GM12878 (cell line): ENCODE data around the gene PIM2. TPM values are rescaled to one million over a fixed set of nuclear protein-coding genes. Genes with fewer than 3 reads are reported as not detected.

Source experiments
- BACH1 ChIP-seq: fragments of 450-650 bp; IDR thresholded peaks from 2 replicates; pipeline ENCODE4 v1.6.1; 2017; ENCODE audit warnings: mild to moderate bottlenecking, borderline replicate concordance
- CBX3 ChIP-seq: fragments of 200-600 bp; sonication (generic); IDR thresholded peaks from 2 replicates; pipeline ENCODE4 v1.6.1; 2016; ENCODE audit warnings: low read depth, borderline replicate concordance
- CHD2 ChIP-seq: IDR thresholded peaks from 2 replicates; pipeline ENCODE4 v1.6.1; 2011; ENCODE audit warnings: low read depth, low read length, improper control_type of control experiment, borderline replicate concordance
- EED ChIP-seq: sonication (generic); IDR thresholded peaks from 2 replicates; pipeline ENCODE4 v1.6.1; 2016; ENCODE audit warnings: antibody characterized with exemption, low read depth
- HCFC1 ChIP-seq: fragments of 150-350 bp; IDR thresholded peaks from 2 replicates; pipeline ENCODE4 v1.6.1; 2014; ENCODE audit warnings: low read length
- HDAC2 ChIP-seq: fragments of 200-600 bp; sonication (generic); IDR thresholded peaks from 2 replicates; pipeline ENCODE4 v1.6.1; 2017
- IRF4 ChIP-seq: IDR thresholded peaks from 2 replicates; pipeline ENCODE4 v1.6.1; 2011; ENCODE audit warnings: low read depth, low read length
- NBN ChIP-seq: fragments of 450-650 bp; IDR thresholded peaks from 2 replicates; pipeline ENCODE4 v1.6.1; 2016
- NFYA ChIP-seq: IDR thresholded peaks from 2 replicates; pipeline ENCODE4 v1.6.1; 2011; ENCODE audit warnings: low read depth, mild to moderate bottlenecking, low read length, improper control_type of control experiment, borderline replicate concordance
- NR2C2 ChIP-seq: IDR thresholded peaks from 2 replicates; pipeline ENCODE4 v1.6.1; 2011; ENCODE audit warnings: borderline replicate concordance, low read depth; ENCODE audit not compliant: control insufficient read depth, insufficient read length
- POLR2A ChIP-seq: IDR thresholded peaks from 2 replicates; pipeline ENCODE4 v1.6.1; 2011; ENCODE audit warnings: low read depth, mild to moderate bottlenecking, low read length
- RAD51 ChIP-seq: fragments of 450-650 bp; IDR thresholded peaks from 2 replicates; pipeline ENCODE4 v1.6.1; 2016; ENCODE audit warnings: moderate library complexity, mild to moderate bottlenecking, inconsistent platforms
- REST ChIP-seq: IDR thresholded peaks from 2 replicates; pipeline ENCODE4 v1.6.1; 2012; ENCODE audit warnings: mild to moderate bottlenecking, low read depth, low read length
- SIN3A ChIP-seq: IDR thresholded peaks from 2 replicates; pipeline ENCODE4 v1.6.1; 2012; ENCODE audit warnings: low read depth, low read length, improper control_type of control experiment
- SMAD1 ChIP-seq: fragments of 450-650 bp; IDR thresholded peaks from 2 replicates; pipeline ENCODE4 v1.6.1; 2018; ENCODE audit warnings: mild to moderate bottlenecking, low read depth; ENCODE audit not compliant: partially characterized antibody
- SP1 ChIP-seq: IDR thresholded peaks from one replicate; pipeline ENCODE4 v1.6.1; 2011; ENCODE audit warnings: low read depth, low read length
- SREBF2 ChIP-seq: IDR thresholded peaks from 2 replicates; pipeline ENCODE4 v1.6.1; 2012; ENCODE audit warnings: mild to moderate bottlenecking, low read length
- STAT1 ChIP-seq: fragments of 450-650 bp; conservative IDR thresholded peaks from 2 replicates; pipeline ENCODE4 v1.6.1; 2014; ENCODE audit warnings: antibody characterized with exemption, mild to moderate bottlenecking
- TAF1 ChIP-seq: IDR thresholded peaks from 2 replicates; pipeline ENCODE4 v1.6.1; 2011; ENCODE audit warnings: mild to moderate bottlenecking, low read depth, low read length, borderline replicate concordance
- WRNIP1 ChIP-seq: IDR thresholded peaks from 2 replicates; pipeline ENCODE4 v1.6.1; 2011; ENCODE audit warnings: low read depth, low read length, improper control_type of control experiment, borderline replicate concordance
- ZBTB4 ChIP-seq: fragments of 450-650 bp; formaldehyde crosslinking; IDR thresholded peaks from 2 replicates; pipeline ENCODE4 v1.4.0; 2022; ENCODE audit warnings: mild to moderate bottlenecking, moderate library complexity
- polyA plus RNA-seq, 11 experiments: library from polyadenylated mRNA; depleted of rRNA in 4 of 11; unstranded in 6 of 11; stranded (reverse) in 5 of 11; fragments of >200 nt; fragmentation: Nextera tagmentation in 4 of 11; fragmentation: Illumina TruSeq in 1 of 11; extraction: Ambion mirVana in 4 of 11; extraction: Trizol in 1 of 11; gene quantifications; 1 replicate in 1 of 11; 2 replicates in 10 of 11; pipeline versions ENCODE4 v1.2.1 to v1.2.3, GENCODE V29; 2011 to 2016; ENCODE audit warnings: inconsistent platforms in 2 of 11, missing spikeins in 2 of 11, low read depth in 1 of 11
- total RNA-seq, 4 experiments: library from RNA; depleted of rRNA in 3 of 4; stranded (reverse); fragments of >200 nt in 3 of 4; fragmentation: Illumina TruSeq in 1 of 4; extraction: Trizol in 1 of 4; gene quantifications; 2 replicates each; pipeline versions ENCODE4 v1.2.1 to v1.2.3, GENCODE V29; 2013 to 2021
- TF ChIP-seq, protein P1 (sequence below): IDR thresholded peaks from 2 replicates; pipeline ENCODE4 v1.6.1; 2012; ENCODE audit warnings: low read depth, low read length, improper control_type of control experiment
- TF ChIP-seq, protein P2 (sequence below): IDR thresholded peaks from 2 replicates; pipeline ENCODE4 v1.6.1; 2012; ENCODE audit warnings: low read length, inconsistent platforms
- TF ChIP-seq, protein P3 (sequence below): fragments of 450-650 bp; IDR thresholded peaks from 2 replicates; pipeline ENCODE4 v1.6.1; 2014; ENCODE audit warnings: mild to moderate bottlenecking

Gene PIM2
- total and polyA plus RNA-seq, 10 of the 15 experiments (the other 5 are each of a cell fraction or from before 2014, with no cell fraction given): 19.2 to 96.8 (median 32.3) TPM

GRCh38 chrX:48897157-48897624, 21.6 kb downstream of the PIM2 start (continued):
- no peak for TF ChIP-seq ZBTB4 (CRISPR knock-in tag)
- TF ChIP-seq EED: 0 out of 2 replicates have a peak, but pooled peaks have one; percentile 37
- no peak for TF ChIP-seq NFYA
- no peak for TF ChIP-seq POLR2A
- no peak for TF ChIP-seq SP1
- TF ChIP-seq REST: no peak
- TF ChIP-seq, protein P1, sequence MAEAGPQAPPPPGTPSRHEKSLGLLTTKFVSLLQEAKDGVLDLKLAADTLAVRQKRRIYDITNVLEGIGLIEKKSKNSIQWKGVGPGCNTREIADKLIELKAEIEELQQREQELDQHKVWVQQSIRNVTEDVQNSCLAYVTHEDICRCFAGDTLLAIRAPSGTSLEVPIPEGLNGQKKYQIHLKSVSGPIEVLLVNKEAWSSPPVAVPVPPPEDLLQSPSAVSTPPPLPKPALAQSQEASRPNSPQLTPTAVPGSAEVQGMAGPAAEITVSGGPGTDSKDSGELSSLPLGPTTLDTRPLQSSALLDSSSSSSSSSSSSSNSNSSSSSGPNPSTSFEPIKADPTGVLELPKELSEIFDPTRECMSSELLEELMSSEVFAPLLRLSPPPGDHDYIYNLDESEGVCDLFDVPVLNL: no peak
- no peak for TF ChIP-seq CHD2
- TF ChIP-seq HDAC2: no peak
- 0 out of 2 replicates have a peak, but pooled peaks have one; percentile 12 for TF ChIP-seq TAF1
- no peak for TF ChIP-seq RAD51
- no peak for TF ChIP-seq NBN
- TF ChIP-seq BACH1: no peak
- TF ChIP-seq WRNIP1: no peak
- TF ChIP-seq HCFC1: no peak
- TF ChIP-seq, protein P2, sequence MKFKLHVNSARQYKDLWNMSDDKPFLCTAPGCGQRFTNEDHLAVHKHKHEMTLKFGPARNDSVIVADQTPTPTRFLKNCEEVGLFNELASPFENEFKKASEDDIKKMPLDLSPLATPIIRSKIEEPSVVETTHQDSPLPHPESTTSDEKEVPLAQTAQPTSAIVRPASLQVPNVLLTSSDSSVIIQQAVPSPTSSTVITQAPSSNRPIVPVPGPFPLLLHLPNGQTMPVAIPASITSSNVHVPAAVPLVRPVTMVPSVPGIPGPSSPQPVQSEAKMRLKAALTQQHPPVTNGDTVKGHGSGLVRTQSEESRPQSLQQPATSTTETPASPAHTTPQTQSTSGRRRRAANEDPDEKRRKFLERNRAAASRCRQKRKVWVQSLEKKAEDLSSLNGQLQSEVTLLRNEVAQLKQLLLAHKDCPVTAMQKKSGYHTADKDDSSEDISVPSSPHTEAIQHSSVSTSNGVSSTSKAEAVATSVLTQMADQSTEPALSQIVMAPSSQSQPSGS: no peak
- no peak for TF ChIP-seq IRF4
- TF ChIP-seq NR2C2: no peak
- no peak for TF ChIP-seq SMAD1
- peak; percentile 40; the same call in 1 of the 2 replicates for TF ChIP-seq SIN3A
- TF ChIP-seq, protein P3, sequence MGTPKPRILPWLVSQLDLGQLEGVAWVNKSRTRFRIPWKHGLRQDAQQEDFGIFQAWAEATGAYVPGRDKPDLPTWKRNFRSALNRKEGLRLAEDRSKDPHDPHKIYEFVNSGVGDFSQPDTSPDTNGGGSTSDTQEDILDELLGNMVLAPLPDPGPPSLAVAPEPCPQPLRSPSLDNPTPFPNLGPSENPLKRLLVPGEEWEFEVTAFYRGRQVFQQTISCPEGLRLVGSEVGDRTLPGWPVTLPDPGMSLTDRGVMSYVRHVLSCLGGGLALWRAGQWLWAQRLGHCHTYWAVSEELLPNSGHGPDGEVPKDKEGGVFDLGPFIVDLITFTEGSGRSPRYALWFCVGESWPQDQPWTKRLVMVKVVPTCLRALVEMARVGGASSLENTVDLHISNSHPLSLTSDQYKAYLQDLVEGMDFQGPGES: no peak
- TF ChIP-seq STAT1: no peak
- TF ChIP-seq SREBF2: no peak
- TF ChIP-seq CBX3: no peak
